ENCODE data around the gene ORMDL2. TPM values are rescaled to one million over a fixed set of nuclear protein-coding genes. Genes with fewer than 3 reads are reported as not detected.

ORMDL2 gene
- total and polyA plus RNA-seq, 2 experiments from 2014 or later, result 18.0 to 55.1 TPM

DNA sequence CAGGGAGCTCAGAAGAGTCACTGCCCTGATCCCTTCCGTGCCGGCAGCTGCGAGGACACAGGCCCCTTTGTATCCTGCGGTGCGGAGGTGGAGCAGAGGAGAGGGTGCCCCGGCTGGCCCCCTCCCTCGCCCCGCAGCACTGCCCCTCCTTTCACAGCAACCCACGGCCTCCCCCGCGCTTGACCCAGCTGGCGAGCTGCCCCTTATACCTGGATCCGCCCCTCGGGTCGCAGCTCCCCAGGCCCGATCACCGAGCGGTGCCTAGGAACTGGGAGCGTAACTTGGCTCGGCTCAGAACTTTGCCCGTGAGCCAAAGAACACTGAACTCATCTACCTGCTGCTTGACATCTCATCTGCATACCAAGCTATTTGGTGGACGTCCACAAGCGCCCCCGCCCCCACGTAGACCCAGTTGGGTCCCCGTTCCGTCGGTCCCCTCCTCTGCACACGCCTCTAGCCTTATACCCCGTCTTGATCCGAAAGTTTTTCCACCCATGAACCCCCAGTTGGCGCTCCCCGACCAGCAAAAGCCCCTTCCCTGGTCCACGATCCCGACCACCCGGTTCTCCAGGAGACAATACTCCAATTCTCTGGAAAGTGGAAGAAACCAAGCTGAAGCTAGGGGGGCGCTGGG is 12.2 kb downstream of the ORMDL2 start:
- H3K27me3 ChIP-seq (ENCODE audit: insufficient read depth), result no peaks in the 10 kb centered on the region

More for the DNA sequence above, 12.2 kb downstream of the ORMDL2 start:
- H4K20me1 ChIP-seq (replicated peaks; ENCODE audit: insufficient read depth), result no peaks in the 10 kb centered on the region
- H3K79me2 ChIP-seq (replicated peaks; ENCODE audit: insufficient read depth), result peaks cover 35% of the 10 kb centered on the region
- H3K27me3 Mint-ChIP-seq (ENCODE audit: insufficient read depth, low read depth, poor library complexity), result peaks cover 12% of the 10 kb centered on the region
- TF ChIP-seq, protein P1, sequence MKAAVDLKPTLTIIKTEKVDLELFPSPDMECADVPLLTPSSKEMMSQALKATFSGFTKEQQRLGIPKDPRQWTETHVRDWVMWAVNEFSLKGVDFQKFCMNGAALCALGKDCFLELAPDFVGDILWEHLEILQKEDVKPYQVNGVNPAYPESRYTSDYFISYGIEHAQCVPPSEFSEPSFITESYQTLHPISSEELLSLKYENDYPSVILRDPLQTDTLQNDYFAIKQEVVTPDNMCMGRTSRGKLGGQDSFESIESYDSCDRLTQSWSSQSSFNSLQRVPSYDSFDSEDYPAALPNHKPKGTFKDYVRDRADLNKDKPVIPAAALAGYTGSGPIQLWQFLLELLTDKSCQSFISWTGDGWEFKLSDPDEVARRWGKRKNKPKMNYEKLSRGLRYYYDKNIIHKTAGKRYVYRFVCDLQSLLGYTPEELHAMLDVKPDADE (IDR thresholded peaks at IDR 0.05), result 0 out of 2 replicates have a peak, but pooled peaks have one; percentile 20
- TF ChIP-seq STAT1 (IDR thresholded peaks at IDR 0.05; ENCODE audit: unreplicated experiment) (no peak), ZNF331 (CRISPR knock-in tag; IDR thresholded peaks at IDR 0.05; ENCODE audit: low read depth) (no peak), JUNB (IDR thresholded peaks at IDR 0.05; ENCODE audit: unreplicated experiment) (no peak), NANOG (IDR thresholded peaks at IDR 0.05; ENCODE audit: borderline replicate concordance) (no peak), EZH2 (IDR thresholded peaks at IDR 0.05; ENCODE audit: low read depth, unreplicated experiment) (no peak), EZH2phosphoT487 (IDR thresholded peaks at IDR 0.05; ENCODE audit: unreplicated experiment) (no peak), ZNF114 (CRISPR knock-in tag; IDR thresholded peaks at IDR 0.05) (no peak), CREB1 (CRISPR knock-in tag; IDR thresholded peaks at IDR 0.05; ENCODE audit: low read depth) (no peak), POLR2AphosphoS5 (IDR thresholded peaks at IDR 0.05; ENCODE audit: low read depth) (no peak)
- TF ChIP-seq, protein P2, sequence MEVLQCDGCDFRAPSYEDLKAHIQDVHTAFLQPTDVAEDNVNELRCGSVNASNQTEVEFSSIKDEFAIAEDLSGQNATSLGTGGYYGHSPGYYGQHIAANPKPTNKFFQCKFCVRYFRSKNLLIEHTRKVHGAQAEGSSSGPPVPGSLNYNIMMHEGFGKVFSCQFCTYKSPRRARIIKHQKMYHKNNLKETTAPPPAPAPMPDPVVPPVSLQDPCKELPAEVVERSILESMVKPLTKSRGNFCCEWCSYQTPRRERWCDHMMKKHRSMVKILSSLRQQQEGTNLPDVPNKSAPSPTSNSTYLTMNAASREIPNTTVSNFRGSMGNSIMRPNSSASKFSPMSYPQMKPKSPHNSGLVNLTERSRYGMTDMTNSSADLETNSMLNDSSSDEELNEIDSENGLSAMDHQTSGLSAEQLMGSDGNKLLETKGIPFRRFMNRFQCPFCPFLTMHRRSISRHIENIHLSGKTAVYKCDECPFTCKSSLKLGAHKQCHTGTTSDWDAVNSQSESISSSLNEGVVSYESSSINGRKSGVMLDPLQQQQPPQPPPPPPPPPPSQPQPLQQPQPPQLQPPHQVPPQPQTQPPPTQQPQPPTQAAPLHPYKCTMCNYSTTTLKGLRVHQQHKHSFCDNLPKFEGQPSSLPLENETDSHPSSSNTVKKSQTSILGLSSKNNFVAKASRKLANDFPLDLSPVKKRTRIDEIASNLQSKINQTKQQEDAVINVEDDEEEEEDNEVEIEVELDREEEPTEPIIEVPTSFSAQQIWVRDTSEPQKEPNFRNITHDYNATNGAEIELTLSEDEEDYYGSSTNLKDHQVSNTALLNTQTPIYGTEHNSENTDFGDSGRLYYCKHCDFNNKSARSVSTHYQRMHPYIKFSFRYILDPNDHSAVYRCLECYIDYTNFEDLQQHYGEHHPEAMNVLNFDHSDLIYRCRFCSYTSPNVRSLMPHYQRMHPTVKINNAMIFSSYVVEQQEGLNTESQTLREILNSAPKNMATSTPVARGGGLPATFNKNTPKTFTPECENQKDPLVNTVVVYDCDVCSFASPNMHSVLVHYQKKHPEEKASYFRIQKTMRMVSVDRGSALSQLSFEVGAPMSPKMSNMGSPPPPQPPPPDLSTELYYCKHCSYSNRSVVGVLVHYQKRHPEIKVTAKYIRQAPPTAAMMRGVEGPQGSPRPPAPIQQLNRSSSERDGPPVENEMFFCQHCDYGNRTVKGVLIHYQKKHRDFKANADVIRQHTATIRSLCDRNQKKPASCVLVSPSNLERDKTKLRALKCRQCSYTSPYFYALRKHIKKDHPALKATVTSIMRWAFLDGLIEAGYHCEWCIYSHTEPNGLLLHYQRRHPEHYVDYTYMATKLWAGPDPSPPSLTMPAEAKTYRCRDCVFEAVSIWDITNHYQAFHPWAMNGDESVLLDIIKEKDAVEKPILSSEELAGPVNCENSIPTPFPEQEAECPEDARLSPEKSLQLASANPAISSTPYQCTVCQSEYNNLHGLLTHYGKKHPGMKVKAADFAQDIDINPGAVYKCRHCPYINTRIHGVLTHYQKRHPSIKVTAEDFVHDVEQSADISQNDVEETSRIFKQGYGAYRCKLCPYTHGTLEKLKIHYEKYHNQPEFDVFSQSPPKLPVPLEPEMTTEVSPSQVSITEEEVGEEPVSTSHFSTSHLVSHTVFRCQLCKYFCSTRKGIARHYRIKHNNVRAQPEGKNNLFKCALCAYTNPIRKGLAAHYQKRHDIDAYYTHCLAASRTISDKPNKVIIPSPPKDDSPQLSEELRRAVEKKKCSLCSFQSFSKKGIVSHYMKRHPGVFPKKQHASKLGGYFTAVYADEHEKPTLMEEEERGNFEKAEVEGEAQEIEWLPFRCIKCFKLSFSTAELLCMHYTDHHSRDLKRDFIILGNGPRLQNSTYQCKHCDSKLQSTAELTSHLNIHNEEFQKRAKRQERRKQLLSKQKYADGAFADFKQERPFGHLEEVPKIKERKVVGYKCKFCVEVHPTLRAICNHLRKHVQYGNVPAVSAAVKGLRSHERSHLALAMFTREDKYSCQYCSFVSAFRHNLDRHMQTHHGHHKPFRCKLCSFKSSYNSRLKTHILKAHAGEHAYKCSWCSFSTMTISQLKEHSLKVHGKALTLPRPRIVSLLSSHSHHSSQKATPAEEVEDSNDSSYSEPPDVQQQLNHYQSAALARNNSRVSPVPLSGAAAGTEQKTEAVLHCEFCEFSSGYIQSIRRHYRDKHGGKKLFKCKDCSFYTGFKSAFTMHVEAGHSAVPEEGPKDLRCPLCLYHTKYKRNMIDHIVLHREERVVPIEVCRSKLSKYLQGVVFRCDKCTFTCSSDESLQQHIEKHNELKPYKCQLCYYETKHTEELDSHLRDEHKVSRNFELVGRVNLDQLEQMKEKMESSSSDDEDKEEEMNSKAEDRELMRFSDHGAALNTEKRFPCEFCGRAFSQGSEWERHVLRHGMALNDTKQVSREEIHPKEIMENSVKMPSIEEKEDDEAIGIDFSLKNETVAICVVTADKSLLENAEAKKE (CRISPR knock-in tag; IDR thresholded peaks at IDR 0.05), result no peak
- TF ChIP-seq, protein P3, sequence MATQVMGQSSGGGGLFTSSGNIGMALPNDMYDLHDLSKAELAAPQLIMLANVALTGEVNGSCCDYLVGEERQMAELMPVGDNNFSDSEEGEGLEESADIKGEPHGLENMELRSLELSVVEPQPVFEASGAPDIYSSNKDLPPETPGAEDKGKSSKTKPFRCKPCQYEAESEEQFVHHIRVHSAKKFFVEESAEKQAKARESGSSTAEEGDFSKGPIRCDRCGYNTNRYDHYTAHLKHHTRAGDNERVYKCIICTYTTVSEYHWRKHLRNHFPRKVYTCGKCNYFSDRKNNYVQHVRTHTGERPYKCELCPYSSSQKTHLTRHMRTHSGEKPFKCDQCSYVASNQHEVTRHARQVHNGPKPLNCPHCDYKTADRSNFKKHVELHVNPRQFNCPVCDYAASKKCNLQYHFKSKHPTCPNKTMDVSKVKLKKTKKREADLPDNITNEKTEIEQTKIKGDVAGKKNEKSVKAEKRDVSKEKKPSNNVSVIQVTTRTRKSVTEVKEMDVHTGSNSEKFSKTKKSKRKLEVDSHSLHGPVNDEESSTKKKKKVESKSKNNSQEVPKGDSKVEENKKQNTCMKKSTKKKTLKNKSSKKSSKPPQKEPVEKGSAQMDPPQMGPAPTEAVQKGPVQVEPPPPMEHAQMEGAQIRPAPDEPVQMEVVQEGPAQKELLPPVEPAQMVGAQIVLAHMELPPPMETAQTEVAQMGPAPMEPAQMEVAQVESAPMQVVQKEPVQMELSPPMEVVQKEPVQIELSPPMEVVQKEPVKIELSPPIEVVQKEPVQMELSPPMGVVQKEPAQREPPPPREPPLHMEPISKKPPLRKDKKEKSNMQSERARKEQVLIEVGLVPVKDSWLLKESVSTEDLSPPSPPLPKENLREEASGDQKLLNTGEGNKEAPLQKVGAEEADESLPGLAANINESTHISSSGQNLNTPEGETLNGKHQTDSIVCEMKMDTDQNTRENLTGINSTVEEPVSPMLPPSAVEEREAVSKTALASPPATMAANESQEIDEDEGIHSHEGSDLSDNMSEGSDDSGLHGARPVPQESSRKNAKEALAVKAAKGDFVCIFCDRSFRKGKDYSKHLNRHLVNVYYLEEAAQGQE (IDR thresholded peaks at IDR 0.05; ENCODE audit: unreplicated experiment), result no peak
- TF ChIP-seq, protein P4, sequence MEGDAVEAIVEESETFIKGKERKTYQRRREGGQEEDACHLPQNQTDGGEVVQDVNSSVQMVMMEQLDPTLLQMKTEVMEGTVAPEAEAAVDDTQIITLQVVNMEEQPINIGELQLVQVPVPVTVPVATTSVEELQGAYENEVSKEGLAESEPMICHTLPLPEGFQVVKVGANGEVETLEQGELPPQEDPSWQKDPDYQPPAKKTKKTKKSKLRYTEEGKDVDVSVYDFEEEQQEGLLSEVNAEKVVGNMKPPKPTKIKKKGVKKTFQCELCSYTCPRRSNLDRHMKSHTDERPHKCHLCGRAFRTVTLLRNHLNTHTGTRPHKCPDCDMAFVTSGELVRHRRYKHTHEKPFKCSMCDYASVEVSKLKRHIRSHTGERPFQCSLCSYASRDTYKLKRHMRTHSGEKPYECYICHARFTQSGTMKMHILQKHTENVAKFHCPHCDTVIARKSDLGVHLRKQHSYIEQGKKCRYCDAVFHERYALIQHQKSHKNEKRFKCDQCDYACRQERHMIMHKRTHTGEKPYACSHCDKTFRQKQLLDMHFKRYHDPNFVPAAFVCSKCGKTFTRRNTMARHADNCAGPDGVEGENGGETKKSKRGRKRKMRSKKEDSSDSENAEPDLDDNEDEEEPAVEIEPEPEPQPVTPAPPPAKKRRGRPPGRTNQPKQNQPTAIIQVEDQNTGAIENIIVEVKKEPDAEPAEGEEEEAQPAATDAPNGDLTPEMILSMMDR (conservative IDR thresholded peaks at IDR 0.05; ENCODE audit: low read depth in 2 of 2), result peak in 1 of 2 experiments; percentile 18; a peak in 2 of 4 replicates
- H3K27ac ChIP-seq (ENCODE audit: low read depth), result peak overlapping the region; percentile 99
- H3F3A ChIP-seq (replicated peaks; ENCODE audit: low read depth), result peaks cover 32% of the 10 kb centered on the region
- peak overlapping the region; percentile 99 for H3K27ac Mint-ChIP-seq
- H3K9me2 ChIP-seq (ENCODE audit: insufficient read depth), result no peaks in the 10 kb centered on the region
- no peaks in the 10 kb centered on the region for H3K36me3 ChIP-seq (ENCODE audit: insufficient read depth)
- no peaks in the 10 kb centered on the region for H3K9me3 Mint-ChIP-seq
- peak overlapping the region; percentile 94 for H3K4me3 Mint-ChIP-seq
- H3K4me1 ChIP-seq (ENCODE audit: insufficient read depth), result peaks cover 26% of the 10 kb centered on the region
- peaks cover 12% of the 10 kb centered on the region for H3K36me3 Mint-ChIP-seq (ENCODE audit: low read depth)
- H2AFZ ChIP-seq, result peak overlapping the region; percentile 97
- peak overlapping the region; percentile 98 for H3K4me2 ChIP-seq
- DNase-seq (ENCODE audit: low spot score) (peak; percentile 77), ATAC-seq (peak; percentile 14)
- peak overlapping the region; percentile 100 for H3K4me3 ChIP-seq
- peaks cover 38% of the 10 kb centered on the region for H3K4me1 Mint-ChIP-seq
